HCT116 (cell line): ENCODE measurements around the gene SKAP1. TPM values are rescaled to one million over a fixed set of nuclear protein-coding genes. Genes with fewer than 3 reads are reported as not detected.

Experiments used
- ATAC-seq: fragments of 200-7000 bp; cut with Tn5 transposase; 2 replicates; pipeline ENCODE4 v1.9.1; 2020; ENCODE audit warnings: mild to moderate bottlenecking, moderate library complexity
- BruUV-seq: library from RNA; stranded (reverse); fragments of 400-500 nt; replicated peaks from 2 replicates; lab custom pipeline; 2021; lab: Mats Ljungman, UMichigan
- CTCF ChIA-PET: fragments of 300-600 bp; sonication (Branson Sonifier 250); formaldehyde crosslinking; loops from one replicate; lab custom pipeline; 2021; ENCODE audit warnings: antibody characterized with exemption; lab: Charles Lee
- POLR2A ChIA-PET: fragments of 300-600, 350-600 bp; sonication (Branson Sonifier 250); formaldehyde crosslinking; loops from one replicate; lab custom pipeline; 2021; ENCODE audit warnings: antibody characterized with exemption; lab: Charles Lee
- RAD21 ChIA-PET, 2 experiments: fragments of 300-600 bp; sonication (Branson Sonifier 250); formaldehyde crosslinking; loops; one replicate each; lab custom pipeline; 2023; ENCODE audit warnings: low total read pairs in 2 of 2; ENCODE audit not compliant: uncharacterized antibody in 2 of 2, unreplicated experiment in 2 of 2, low non-redundant PET in 1 of 2; lab: Charles Lee
- DNase-seq: peaks from one replicate; pipeline ENCODE4 v3.0.0-alpha.2; 2010; ENCODE audit warnings: low read depth, low spot score
- H2AFZ ChIP-seq: fragments of 200-600 bp; shearing (Covaris generic), sonication (generic); 2 replicates; pipeline ENCODE4 v1.6.1; 2017; ENCODE audit warnings: low read depth, mixed run types, mixed read lengths, antibody characterized with exemption, low read length; ENCODE audit not compliant: poor library complexity, severe bottlenecking
- H3K27ac ChIP-seq: 2 replicates; pipeline ENCODE4 v1.5.1; 2012; ENCODE audit warnings: low read depth, low read length
- H3K27me3 ChIP-seq: fragments of 200-600 bp; sonication (generic); 2 replicates; pipeline ENCODE4 v1.6.1; 2016; ENCODE audit warnings: mixed run types, low read length, mixed read lengths; ENCODE audit not compliant: insufficient read depth
- H3K36me3 ChIP-seq, 2 experiments: fragments of 200-500 bp in 1 of 2; fragments of 200-600 bp in 1 of 2; sonication (Bioruptor generic) in 1 of 2; sonication (generic) in 1 of 2; 2 replicates each; pipeline versions ENCODE4 v1.5.1 to v1.6.1; 2014 to 2016; ENCODE audit warnings: low read length in 2 of 2, inconsistent platforms in 1 of 2, mixed read lengths in 1 of 2, mixed run types in 1 of 2; ENCODE audit not compliant: insufficient read depth in 2 of 2, control insufficient read depth in 1 of 2
- H3K4me1 ChIP-seq, 2 experiments: fragments of 200-600 bp in 1 of 2; sonication (generic) in 1 of 2; 2 replicates each; pipeline versions ENCODE4 v1.5.1 to v1.6.1; 2012 to 2017; ENCODE audit warnings: low read length in 2 of 2, inconsistent platforms in 1 of 2, mild to moderate bottlenecking in 1 of 2, mixed read lengths in 1 of 2, mixed run types in 1 of 2, moderate library complexity in 1 of 2; ENCODE audit not compliant: insufficient read depth in 2 of 2, control insufficient read depth in 1 of 2
- H3K4me2 ChIP-seq: fragments of 200-600 bp; sonication (generic); 2 replicates; pipeline ENCODE4 v1.6.1; 2017; ENCODE audit warnings: mixed run types, low read length, mixed read lengths
- H3K4me3 ChIP-seq, 2 experiments: fragments of 200-600 bp in 1 of 2; sonication (generic) in 1 of 2; replicated peaks in 1 of 2; 2 replicates each; pipeline ENCODE4 v1.5.1; 2011 to 2016; ENCODE audit warnings: low read length in 2 of 2, control low read depth in 1 of 2, low read depth in 1 of 2, mild to moderate bottlenecking in 1 of 2, mixed read lengths in 1 of 2, mixed run types in 1 of 2
- H3K79me2 ChIP-seq: fragments of 200-600 bp; sonication (generic); 2 replicates; pipeline ENCODE4 v1.6.1; 2017; ENCODE audit warnings: mild to moderate bottlenecking, mixed run types, low read length, moderate library complexity, mixed read lengths; ENCODE audit not compliant: insufficient read depth
- H3K9ac ChIP-seq: fragments of 200-600 bp; sonication (generic); 2 replicates; pipeline ENCODE4 v1.6.1; 2016; ENCODE audit warnings: low read length, mixed read lengths
- H3K9me2 ChIP-seq: fragments of 200-600 bp; sonication (generic), shearing (Covaris generic); 2 replicates; pipeline ENCODE4 v1.6.1; 2017; ENCODE audit warnings: mixed run types, mild to moderate bottlenecking, moderate library complexity; ENCODE audit not compliant: insufficient read depth
- H3K9me3 ChIP-seq, 2 experiments: fragments of 200-500 bp in 1 of 2; fragments of 200-600 bp in 1 of 2; sonication (Bioruptor generic) in 1 of 2; sonication (generic) in 1 of 2; 2 replicates each; pipeline ENCODE4 v1.6.1; 2014 to 2017; ENCODE audit warnings: low read length in 2 of 2, mixed read lengths in 2 of 2, inconsistent platforms in 1 of 2, low read depth in 1 of 2, mild to moderate bottlenecking in 1 of 2, mixed run types in 1 of 2, moderate library complexity in 1 of 2; ENCODE audit not compliant: control insufficient read depth in 1 of 2, insufficient read depth in 1 of 2
- H4K20me1 ChIP-seq: fragments of 200-600 bp; sonication (generic), shearing (Covaris generic); 2 replicates; pipeline ENCODE4 v1.6.1; 2017; ENCODE audit warnings: mixed run types, mild to moderate bottlenecking, moderate library complexity; ENCODE audit not compliant: insufficient read depth
- CEBPB ChIP-seq: IDR thresholded peaks from 2 replicates; pipeline ENCODE4 v1.6.1; 2012; ENCODE audit warnings: low read depth
- EZH2 ChIP-seq: fragments of 200-600 bp; sonication (generic); IDR thresholded peaks from 2 replicates; pipeline ENCODE4 v1.6.1; 2017; ENCODE audit warnings: antibody characterized with exemption, mixed run types
- JUND ChIP-seq: IDR thresholded peaks from 2 replicates; pipeline ENCODE4 v1.6.1; 2012
- POLR2AphosphoS5 ChIP-seq: IDR thresholded peaks from 2 replicates; pipeline ENCODE4 v1.6.1; 2011; ENCODE audit warnings: mild to moderate bottlenecking, low read depth, low read length, moderate library complexity
- SIN3A ChIP-seq: IDR thresholded peaks from 2 replicates; pipeline ENCODE4 v1.6.1; 2012; ENCODE audit warnings: low read depth
- TCF7L2 ChIP-seq: IDR thresholded peaks from 2 replicates; pipeline ENCODE4 v1.7.0; 2011; ENCODE audit warnings: borderline replicate concordance, inconsistent platforms; ENCODE audit not compliant: insufficient read depth, insufficient read length; ENCODE audit errors: extremely low read depth
- YY1 ChIP-seq: IDR thresholded peaks from 2 replicates; pipeline ENCODE4 v1.6.1; 2011; ENCODE audit warnings: low read length, low read depth, moderate library complexity, mild to moderate bottlenecking; ENCODE audit not compliant: insufficient replicate concordance; ENCODE audit errors: extremely low read depth
- ZFX ChIP-seq: fragments of 450-650 bp; IDR thresholded peaks from 2 replicates; pipeline ENCODE4 v1.6.1; 2017
- intact Hi-C: fragments of 100-400 bp; cut with micrococcal nuclease; formaldehyde crosslinking; loops from 2 replicates; pipeline ENCODE4 v1.10.0; 2022
- total RNA-seq: library from RNA; stranded (reverse); gene quantifications from one replicate; pipeline ENCODE4 v1.2.1, GENCODE V29; 2021; ENCODE audit not compliant: unreplicated experiment
- TF ChIP-seq, protein P1 (sequence below): IDR thresholded peaks from 2 replicates; pipeline ENCODE4 v1.6.1; 2012
- TF ChIP-seq, protein P2 (sequence below): IDR thresholded peaks from 2 replicates; pipeline ENCODE4 v1.6.1; 2012; ENCODE audit warnings: low read depth

The SKAP1 gene
- total RNA-seq, 1 experiment from 2014 or later = 12.4 TPM

DNA sequence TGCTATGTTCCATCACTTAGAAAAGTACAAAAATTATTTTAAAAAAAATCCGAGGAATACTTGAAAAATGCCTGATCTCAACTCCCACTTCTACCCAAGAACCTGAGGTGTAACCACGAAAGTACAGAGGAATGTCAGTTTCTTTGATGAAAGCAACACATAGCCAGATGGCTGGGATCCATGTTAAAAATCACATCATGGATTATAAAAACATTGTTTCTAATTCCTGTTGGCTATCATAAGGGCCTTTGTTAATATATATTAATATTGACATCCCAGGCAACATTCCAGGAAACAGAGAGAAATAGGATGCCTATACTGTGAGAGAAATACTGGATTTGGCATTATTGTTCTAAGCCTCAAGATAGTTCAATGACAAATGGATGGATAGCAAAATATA lies 115.3 kb downstream of the SKAP1 start:
- Histone ChIP-seq H2AFZ (no peak overlapping the region), H3K9me3 (no peaks in the 10 kb centered on the region), H3K27me3 (no peaks in the 10 kb centered on the region), H3K36me3 (no peaks in the 10 kb centered on the region), H4K20me1 (no peaks in the 10 kb centered on the region), H3K9ac (no peak overlapping the region), H3K4me1 (no peaks in the 10 kb centered on the region), H3K79me2 (no peaks in the 10 kb centered on the region), H3K4me2 (no peak overlapping the region), H3K27ac (no peak overlapping the region), H3K9me2 (no peaks in the 10 kb centered on the region), H3K4me3 (no peak overlapping the region)
- intact Hi-C loops = no loop called here
- ChIA-PET POLR2A (no interaction called here), RAD21 (no interaction called here), CTCF (no interaction called here)
- no TSS peak for BruUV-seq
- TF ChIP-seq, protein P1, sequence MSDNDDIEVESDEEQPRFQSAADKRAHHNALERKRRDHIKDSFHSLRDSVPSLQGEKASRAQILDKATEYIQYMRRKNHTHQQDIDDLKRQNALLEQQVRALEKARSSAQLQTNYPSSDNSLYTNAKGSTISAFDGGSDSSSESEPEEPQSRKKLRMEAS = no peak
- TF ChIP-seq JUND = no peak
- no peak for TF ChIP-seq ZFX
- TF ChIP-seq, protein P2, sequence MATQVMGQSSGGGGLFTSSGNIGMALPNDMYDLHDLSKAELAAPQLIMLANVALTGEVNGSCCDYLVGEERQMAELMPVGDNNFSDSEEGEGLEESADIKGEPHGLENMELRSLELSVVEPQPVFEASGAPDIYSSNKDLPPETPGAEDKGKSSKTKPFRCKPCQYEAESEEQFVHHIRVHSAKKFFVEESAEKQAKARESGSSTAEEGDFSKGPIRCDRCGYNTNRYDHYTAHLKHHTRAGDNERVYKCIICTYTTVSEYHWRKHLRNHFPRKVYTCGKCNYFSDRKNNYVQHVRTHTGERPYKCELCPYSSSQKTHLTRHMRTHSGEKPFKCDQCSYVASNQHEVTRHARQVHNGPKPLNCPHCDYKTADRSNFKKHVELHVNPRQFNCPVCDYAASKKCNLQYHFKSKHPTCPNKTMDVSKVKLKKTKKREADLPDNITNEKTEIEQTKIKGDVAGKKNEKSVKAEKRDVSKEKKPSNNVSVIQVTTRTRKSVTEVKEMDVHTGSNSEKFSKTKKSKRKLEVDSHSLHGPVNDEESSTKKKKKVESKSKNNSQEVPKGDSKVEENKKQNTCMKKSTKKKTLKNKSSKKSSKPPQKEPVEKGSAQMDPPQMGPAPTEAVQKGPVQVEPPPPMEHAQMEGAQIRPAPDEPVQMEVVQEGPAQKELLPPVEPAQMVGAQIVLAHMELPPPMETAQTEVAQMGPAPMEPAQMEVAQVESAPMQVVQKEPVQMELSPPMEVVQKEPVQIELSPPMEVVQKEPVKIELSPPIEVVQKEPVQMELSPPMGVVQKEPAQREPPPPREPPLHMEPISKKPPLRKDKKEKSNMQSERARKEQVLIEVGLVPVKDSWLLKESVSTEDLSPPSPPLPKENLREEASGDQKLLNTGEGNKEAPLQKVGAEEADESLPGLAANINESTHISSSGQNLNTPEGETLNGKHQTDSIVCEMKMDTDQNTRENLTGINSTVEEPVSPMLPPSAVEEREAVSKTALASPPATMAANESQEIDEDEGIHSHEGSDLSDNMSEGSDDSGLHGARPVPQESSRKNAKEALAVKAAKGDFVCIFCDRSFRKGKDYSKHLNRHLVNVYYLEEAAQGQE = no peak
- no peak for TF ChIP-seq TCF7L2
- TF ChIP-seq POLR2AphosphoS5 = no peak
- TF ChIP-seq SIN3A = no peak
- TF ChIP-seq EZH2 = no peak
- TF ChIP-seq CEBPB = no peak
- no peak for TF ChIP-seq YY1
- ATAC-seq (no peak), DNase-seq (no peak)
